H1 (cell line): Measurements from ENCODE around the gene PCIF1. TPM values are rescaled to one million over a fixed set of nuclear protein-coding genes. Genes with fewer than 3 reads are reported as not detected.

Experiments used
- BACH1 ChIP-seq: IDR thresholded peaks from 2 replicates; pipeline ENCODE4 v1.6.1; 2012; ENCODE audit warnings: low read length, improper control_type of control experiment
- CBX5 ChIP-seq: fragments of 300-800, 300-1000 bp; sonication (generic); IDR thresholded peaks from 2 replicates; pipeline ENCODE4 v1.7.1; 2016; ENCODE audit warnings: antibody characterized with exemption, low read length, low read depth
- CHD1 ChIP-seq: IDR thresholded peaks from 2 replicates; pipeline ENCODE4 v1.6.1; 2012; ENCODE audit warnings: low read depth, low read length, improper control_type of control experiment
- CHD7 ChIP-seq: fragments of 300-600 bp; sonication (generic); IDR thresholded peaks from 2 replicates; pipeline ENCODE4 v1.7.1; 2012; ENCODE audit warnings: low read length, moderate library complexity, mild to moderate bottlenecking, inconsistent platforms; ENCODE audit not compliant: insufficient replicate concordance
- KDM5A ChIP-seq: fragments of 200-600 bp; IDR thresholded peaks from 2 replicates; pipeline ENCODE4 v1.7.1; 2012; ENCODE audit warnings: mild to moderate bottlenecking, low read length, inconsistent platforms, mixed read lengths
- MAFK ChIP-seq: IDR thresholded peaks from 2 replicates; pipeline ENCODE4 v1.6.1; 2012; ENCODE audit warnings: low read depth, mild to moderate bottlenecking, improper control_type of control experiment, low read length
- NRF1 ChIP-seq: IDR thresholded peaks from 2 replicates; pipeline ENCODE4 v1.6.1; 2011; ENCODE audit warnings: mild to moderate bottlenecking, low read depth, low read length, improper control_type of control experiment
- PHF8 ChIP-seq: fragments of 200-600 bp; sonication (generic); conservative IDR thresholded peaks from 2 replicates; pipeline ENCODE4 v1.7.1; 2012; ENCODE audit warnings: low read depth, mild to moderate bottlenecking, inconsistent platforms, low read length, moderate library complexity
- SP1 ChIP-seq: IDR thresholded peaks from 2 replicates; pipeline ENCODE4 v1.6.1; 2011; ENCODE audit warnings: low read depth, low read length
- TCF12 ChIP-seq: IDR thresholded peaks from 2 replicates; pipeline ENCODE4 v1.6.1; 2011; ENCODE audit warnings: low read depth, mild to moderate bottlenecking, low read length
- TEAD4 ChIP-seq: IDR thresholded peaks from 2 replicates; pipeline ENCODE4 v1.6.1; 2012; ENCODE audit warnings: low read depth, low read length, inconsistent platforms, mixed read lengths
- polyA plus RNA-seq, 7 experiments: library from polyadenylated mRNA; depleted of rRNA in 3 of 7; stranded (reverse) in 5 of 7; unstranded in 2 of 7; fragments of >200 nt in 5 of 7; fragments of 200-250 nt in 2 of 7; gene quantifications; 1 replicate in 5 of 7; 2 replicates in 1 of 7; 4 replicates in 1 of 7; pipeline versions ENCODE4 v1.2.1 to v1.2.3, GENCODE V29; 2011 to 2013; ENCODE audit warnings: missing spikeins in 2 of 7, mixed read lengths in 2 of 7
- total RNA-seq: library from RNA; stranded (reverse); fragmentation: NEBNext Ultra II Directional; extraction: Animal tissue kit (Norgen Biotek cat#: 25700); gene quantifications from 2 replicates; pipeline ENCODE4 v1.2.1, GENCODE V29; 2021

Gene PCIF1
- total and polyA plus RNA-seq, 2 of the 8 experiments (the other 6 are each of a cell fraction or from before 2014, with no cell fraction given), result 30.3 to 30.6 TPM

- TF ChIP-seq CHD7, result no peak
- TF ChIP-seq NRF1, result no peak
- TF ChIP-seq KDM5A, result no peak
- TF ChIP-seq BACH1, result no peak
- TF ChIP-seq SP1, result no peak
- no peak for TF ChIP-seq PHF8
- TF ChIP-seq TCF12, result no peak
- TF ChIP-seq TEAD4, result no peak
- no peak for TF ChIP-seq CHD1
- no peak for TF ChIP-seq MAFK
- no peak for TF ChIP-seq CBX5
Observed at GRCh38 chr20:45898285-45898684, 36.2 kb upstream of the PCIF1 start (continued).
